Colonic mucosa (tissue), 4 donors: Measurements from ENCODE around the gene CACNA1S. TPM values are rescaled to one million over a fixed set of nuclear protein-coding genes. Genes with fewer than 3 reads are reported as not detected.

Source experiments
- DNase-seq: peaks from one replicate; pipeline ENCODE4 v3.0.0-alpha.2; 2020
- H3K27ac ChIP-seq: fragments of 200-600 bp; one replicate; pipeline ENCODE4 v1.8.0; 2021
- H3K27me3 ChIP-seq: fragments of 200-600 bp; one replicate; pipeline ENCODE4 v1.8.0; 2021
- H3K36me3 ChIP-seq: fragments of 200-600 bp; one replicate; pipeline ENCODE4 v1.8.0; 2021
- H3K4me1 ChIP-seq: fragments of 200-600 bp; one replicate; pipeline ENCODE4 v1.8.0; 2021; ENCODE audit warnings: mild to moderate bottlenecking
- H3K4me3 ChIP-seq: fragments of 200-600 bp; one replicate; pipeline ENCODE4 v1.8.0; 2021
- H3K9ac ChIP-seq, 2 donors: one replicate each; pipeline ENCODE4 v1.7.0; 2013; ENCODE audit warnings: control low read depth in 2 of 2, low read depth in 2 of 2, low read length in 2 of 2
- H3K9me3 ChIP-seq: fragments of 200-600 bp; one replicate; pipeline ENCODE4 v1.8.0; 2021
- CTCF ChIP-seq: fragments of 200-600 bp; IDR thresholded peaks from one replicate; pipeline ENCODE4 v1.8.0; 2022; ENCODE audit warnings: antibody characterized with exemption, mild to moderate bottlenecking
- intact Hi-C: fragments of 100-400 bp; cut with DNase I; formaldehyde crosslinking; loops from one replicate; pipeline ENCODE4 v1.14.1; 2022
- total RNA-seq, 2 donors: library from RNA; stranded (reverse); fragmentation: NEBNext Ultra II Directional in 1 of 2; extraction: Animal tissue kit (Norgen Biotek cat#: 25700) in 1 of 2; gene quantifications; one replicate each; pipeline ENCODE4 v1.2.1, GENCODE V29; 2021
- donor health status: healthy.
- donor health status: DM: no; HTN: no; CAD: no.
- donor health status: DM: no; HTN: no; CAD: no.

The CACNA1S gene
- total RNA-seq, 2 donors from 2014 or later, result not detected

- Histone ChIP-seq H3K9ac (no peak overlapping the region), H3K27me3 (no peaks in the 10 kb centered on the region), H3K36me3 (no peaks in the 10 kb centered on the region), H3K9me3 (no peaks in the 10 kb centered on the region), H3K27ac (no peak overlapping the region), H3K4me1 (no peaks in the 10 kb centered on the region), H3K4me3 (no peak overlapping the region)
- TF ChIP-seq CTCF, result no peak
- intact Hi-C loops, result no loop called here
- no peak for DNase-seq
Measured at GRCh38 chr1:201060586-201060985, 51.6 kb downstream of the CACNA1S start.

DNA sequence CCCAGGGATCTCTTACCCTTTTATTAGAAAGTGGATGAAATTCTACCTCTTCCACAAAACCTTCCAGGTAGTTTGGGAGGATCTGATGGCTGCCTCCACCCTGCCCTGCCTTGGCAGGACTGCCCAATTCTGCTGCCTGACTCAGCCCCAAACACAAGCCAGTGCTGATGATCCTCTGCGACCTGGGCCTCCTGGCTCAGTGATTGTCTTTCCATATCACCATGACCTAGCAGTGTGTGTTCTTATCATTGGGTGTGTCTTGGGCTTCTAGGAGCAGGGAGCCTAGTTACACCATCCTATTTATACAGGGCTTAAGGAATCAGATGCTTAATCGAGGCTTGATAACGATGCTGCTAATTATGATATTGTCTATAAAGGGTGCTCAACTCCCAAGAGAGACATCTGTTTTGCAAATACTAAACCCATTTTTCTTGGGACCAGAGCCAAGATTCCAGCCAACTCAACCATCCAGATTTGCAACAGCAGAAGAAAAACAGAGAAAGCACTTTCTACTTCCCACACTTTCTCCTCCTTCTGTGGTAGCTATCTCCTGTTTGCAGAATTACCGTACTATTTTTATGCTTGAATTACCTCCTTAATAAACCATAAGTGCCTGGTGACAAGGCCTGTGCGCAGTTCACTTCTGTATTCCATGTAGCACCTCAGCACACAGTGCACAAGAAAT, 52.2 kb downstream of the CACNA1S start:
- Histone ChIP-seq H3K36me3 (no peaks in the 10 kb centered on the region), H3K4me1 (no peaks in the 10 kb centered on the region), H3K9me3 (no peaks in the 10 kb centered on the region), H3K4me3 (no peak overlapping the region), H3K27ac (no peak overlapping the region), H3K9ac (no peak overlapping the region), H3K27me3 (no peaks in the 10 kb centered on the region)
- intact Hi-C loops, result no loop called here
- no peak for TF ChIP-seq CTCF
- DNase-seq, result no peak

- Histone ChIP-seq H3K4me1 (no peaks in the 10 kb centered on the region), H3K27me3 (no peaks in the 10 kb centered on the region), H3K9ac (no peak overlapping the region), H3K27ac (no peak overlapping the region), H3K36me3 (no peaks in the 10 kb centered on the region), H3K4me3 (no peak overlapping the region), H3K9me3 (no peaks in the 10 kb centered on the region)
- no peak for TF ChIP-seq CTCF
- intact Hi-C loops, result no loop called here
- no peak for DNase-seq
Measured at GRCh38 chr1:201059401-201059800, 52.8 kb downstream of the CACNA1S start.

- Histone ChIP-seq H3K4me1 (no peaks in the 10 kb centered on the region), H3K27ac (no peak overlapping the region), H3K9me3 (no peaks in the 10 kb centered on the region), H3K4me3 (no peak overlapping the region), H3K36me3 (no peaks in the 10 kb centered on the region), H3K27me3 (no peaks in the 10 kb centered on the region), H3K9ac (no peak overlapping the region)
- no peak for DNase-seq
- intact Hi-C loops, result no loop called here
- no peak for TF ChIP-seq CTCF
Measured at GRCh38 chr1:201054091-201054543, 58.1 kb downstream of the CACNA1S start.

- Histone ChIP-seq H3K27ac (no peak overlapping the region), H3K9me3 (no peaks in the 10 kb centered on the region), H3K4me3 (no peak overlapping the region), H3K4me1 (no peaks in the 10 kb centered on the region), H3K9ac (no peak overlapping the region), H3K27me3 (no peaks in the 10 kb centered on the region), H3K36me3 (no peaks in the 10 kb centered on the region)
- TF ChIP-seq CTCF, result no peak
- intact Hi-C loops, result no loop called here
- DNase-seq, result no peak
Measured at GRCh38 chr1:201053155-201053860, 58.9 kb downstream of the CACNA1S start.
